ENCODE results near the gene DNASE2B. TPM values are rescaled to one million over a fixed set of nuclear protein-coding genes. Genes with fewer than 3 reads are reported as not detected.

Gene DNASE2B
- total RNA-seq, 1 donor from 2014 or later = not detected

DNA sequence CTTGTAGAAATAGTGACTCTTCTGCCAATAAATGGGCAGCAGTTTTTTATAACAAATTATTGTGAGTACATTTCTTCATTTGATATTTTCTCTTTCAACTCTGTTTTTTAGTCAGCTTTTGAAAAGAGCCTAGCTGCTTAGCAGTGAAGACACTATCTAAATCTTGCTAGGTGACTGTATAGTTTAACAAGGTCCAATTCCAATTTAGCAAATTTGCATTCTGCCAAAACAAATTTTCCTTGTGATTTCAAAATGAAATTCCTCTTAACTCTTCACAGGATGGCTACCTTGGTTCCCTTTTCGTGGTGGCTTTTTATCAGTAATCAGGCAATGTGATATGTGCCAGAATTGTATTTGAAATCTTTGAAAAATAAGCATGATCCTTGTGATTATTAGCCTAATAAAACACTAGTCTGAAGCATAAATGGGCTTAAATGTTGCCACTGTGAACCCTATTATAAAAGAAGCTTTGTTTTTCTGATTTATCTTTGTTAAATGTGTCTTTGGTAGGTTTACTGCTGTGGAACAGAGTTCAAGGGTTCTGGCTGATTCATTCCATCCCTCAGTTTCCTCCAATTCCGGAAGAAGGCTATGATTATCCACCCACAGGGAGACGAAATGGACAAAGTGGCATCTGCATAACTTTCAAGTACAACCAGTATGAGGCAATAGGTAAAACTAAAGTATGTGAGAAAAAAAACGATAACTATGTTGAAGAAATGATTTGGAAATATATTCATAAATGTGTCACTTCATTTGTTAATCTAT, 12.2 kb downstream of the DNASE2B start:
- DNase-seq (ENCODE audit: extremely low read depth, low read depth, low spot score) = no peak

DNA sequence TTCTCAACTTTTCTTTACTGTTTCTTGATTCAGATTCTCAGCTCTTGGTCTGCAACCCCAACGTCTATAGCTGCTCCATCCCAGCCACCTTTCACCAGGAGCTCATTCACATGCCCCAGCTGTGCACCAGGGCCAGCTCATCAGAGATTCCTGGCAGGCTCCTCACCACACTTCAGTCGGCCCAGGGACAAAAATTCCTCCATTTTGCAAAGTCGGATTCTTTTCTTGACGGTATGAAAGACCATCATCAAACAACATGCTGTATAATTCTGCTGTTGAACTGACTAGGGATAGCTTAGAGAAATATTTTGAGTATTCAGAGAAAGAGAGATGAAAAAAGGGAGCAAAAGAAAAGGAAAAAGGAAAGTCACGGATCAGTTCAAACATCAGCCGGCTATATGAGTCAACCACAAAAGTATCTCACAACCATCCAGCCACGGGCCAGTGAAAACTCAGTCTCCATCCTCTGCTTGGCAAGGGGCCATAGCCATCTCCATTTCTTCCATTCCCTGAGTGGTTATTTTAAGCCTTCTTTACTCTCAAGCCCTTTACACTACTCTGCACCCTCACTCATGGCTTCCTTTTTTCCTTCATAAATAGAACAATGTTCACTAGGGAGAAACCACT, 14.1 kb downstream of the DNASE2B start:
- DNase-seq (ENCODE audit: extremely low read depth, low read depth, low spot score) = no peak

DNA sequence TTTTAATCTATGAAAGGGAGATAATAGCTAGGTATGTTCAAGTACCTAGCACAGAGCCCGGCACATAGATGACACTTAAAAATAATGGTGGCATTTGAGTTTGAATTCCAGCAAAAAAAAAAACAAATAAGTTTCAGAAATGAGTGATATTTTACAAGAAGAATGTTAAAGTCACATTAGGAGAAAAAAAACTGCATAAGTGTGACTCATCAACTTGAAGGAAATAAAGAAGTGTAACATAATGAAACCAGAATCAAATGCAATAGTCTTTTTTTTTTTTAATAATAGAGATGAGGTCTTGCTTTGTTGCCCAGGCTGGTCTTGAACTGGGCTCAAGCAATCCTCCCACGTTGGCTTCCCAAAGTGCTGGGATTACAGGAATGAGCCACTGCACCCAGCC, 17.1 kb downstream of the DNASE2B start:
- no peak for DNase-seq (ENCODE audit: extremely low read depth, low read depth, low spot score)

DNA sequence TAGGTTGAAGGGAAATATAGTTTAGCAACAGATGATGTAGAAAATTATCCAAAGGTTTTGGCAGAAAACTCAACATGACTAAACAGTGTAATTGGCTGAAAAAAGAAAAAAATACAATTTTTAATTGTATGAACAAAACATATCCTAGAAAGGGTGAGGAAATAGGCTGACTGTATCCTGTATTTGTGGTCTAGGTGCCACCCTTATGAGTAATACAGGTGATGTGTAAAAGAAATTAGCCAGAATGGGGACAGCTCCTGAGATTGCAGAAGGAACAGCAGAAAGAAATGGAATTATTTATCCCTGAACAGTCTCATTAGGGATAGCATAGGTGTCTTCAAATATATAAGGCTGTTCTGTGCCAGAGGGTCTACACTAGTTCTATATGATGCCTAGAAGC, 24.6 kb downstream of the DNASE2B start:
- no peak for DNase-seq (ENCODE audit: extremely low read depth, low read depth, low spot score)

- DNase-seq (ENCODE audit: extremely low read depth, low read depth, low spot score) = no peak
Observed at GRCh38 chr1:84424513-84425149, 26.3 kb downstream of the DNASE2B start.

DNA sequence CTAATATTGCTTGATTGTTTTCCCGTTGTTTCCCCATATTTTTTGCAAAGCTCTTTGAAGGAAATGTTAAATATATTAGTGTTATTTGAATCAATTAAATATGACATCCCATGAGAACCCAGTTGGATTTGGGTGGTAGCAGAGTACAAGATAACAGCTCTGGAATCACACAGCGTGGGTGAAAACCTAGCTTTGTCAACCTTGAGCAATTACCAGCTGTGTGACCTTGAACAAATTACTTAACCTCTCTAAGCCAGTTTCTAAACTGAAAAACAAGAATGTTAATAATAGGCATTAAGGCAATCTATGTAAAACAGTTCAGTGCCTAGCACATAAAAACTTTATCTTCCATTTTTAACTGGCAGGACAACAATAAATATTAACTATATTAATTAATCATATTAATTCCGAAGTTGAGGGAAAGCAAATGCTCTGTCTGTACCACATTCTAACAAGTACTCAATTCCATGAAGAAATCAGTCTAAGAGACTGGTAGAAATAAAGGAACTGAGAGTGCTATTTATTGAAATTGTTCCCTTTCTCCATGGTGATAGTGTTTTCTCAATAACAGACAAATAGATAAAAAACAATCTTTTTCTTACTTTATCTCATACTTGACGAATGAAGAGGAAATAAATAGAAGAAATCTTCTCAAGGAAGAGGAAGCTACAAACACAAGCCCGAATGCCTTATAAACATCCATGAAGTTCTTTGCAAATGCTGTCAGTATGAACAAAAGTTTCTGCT, 27.0 kb downstream of the DNASE2B start:
- no peak for DNase-seq (ENCODE audit: extremely low read depth, low read depth, low spot score)

DNA sequence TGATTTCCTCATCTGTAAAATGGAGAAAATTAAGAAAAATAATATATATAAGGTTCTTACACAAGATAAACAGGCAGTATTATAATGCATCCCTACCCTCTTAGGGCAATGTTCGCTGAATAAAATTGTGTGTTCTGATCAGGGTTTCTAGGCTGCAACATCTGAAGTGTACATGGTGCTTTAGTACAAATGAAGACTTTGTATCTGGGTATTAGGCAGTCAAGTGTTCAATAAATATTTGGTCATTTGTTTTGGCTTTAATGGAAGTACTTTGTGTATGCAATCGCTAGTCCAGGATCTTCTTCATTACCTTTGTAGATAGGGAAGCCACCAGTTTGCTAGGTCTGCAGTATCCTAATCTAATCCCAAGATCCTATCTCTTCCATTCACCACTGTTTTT, 28.1 kb downstream of the DNASE2B start:
- no peak for DNase-seq (ENCODE audit: extremely low read depth, low read depth, low spot score)

- DNase-seq (ENCODE audit: extremely low read depth, low read depth, low spot score) = no peak
Observed at GRCh38 chr1:84427250-84428188, 29.2 kb downstream of the DNASE2B start.

DNA sequence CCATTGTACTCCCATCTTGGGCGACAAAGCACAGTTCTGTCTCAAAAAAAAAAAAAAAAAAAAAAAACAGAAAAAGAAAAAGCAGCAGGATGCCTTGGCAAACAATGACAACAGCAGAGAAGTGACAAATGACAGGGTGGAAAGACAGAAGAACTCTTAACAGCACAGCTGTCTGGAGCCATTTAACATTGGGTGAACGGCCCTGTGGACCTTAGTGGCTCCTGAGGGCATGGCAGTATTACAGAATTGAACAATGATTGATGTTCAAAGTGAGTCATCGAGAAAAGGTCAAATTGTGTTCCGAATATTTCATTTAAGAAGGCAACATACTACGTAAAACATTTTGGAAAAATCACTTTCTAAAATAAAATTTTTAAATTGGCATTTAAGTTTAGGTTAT, 30.0 kb downstream of the DNASE2B start:
- DNase-seq (ENCODE audit: extremely low read depth, low read depth, low spot score) = no peak

- DNase-seq (ENCODE audit: extremely low read depth, low read depth, low spot score) = no peak
Observed at GRCh38 chr1:84429231-84429630, 30.9 kb downstream of the DNASE2B start.

DNA sequence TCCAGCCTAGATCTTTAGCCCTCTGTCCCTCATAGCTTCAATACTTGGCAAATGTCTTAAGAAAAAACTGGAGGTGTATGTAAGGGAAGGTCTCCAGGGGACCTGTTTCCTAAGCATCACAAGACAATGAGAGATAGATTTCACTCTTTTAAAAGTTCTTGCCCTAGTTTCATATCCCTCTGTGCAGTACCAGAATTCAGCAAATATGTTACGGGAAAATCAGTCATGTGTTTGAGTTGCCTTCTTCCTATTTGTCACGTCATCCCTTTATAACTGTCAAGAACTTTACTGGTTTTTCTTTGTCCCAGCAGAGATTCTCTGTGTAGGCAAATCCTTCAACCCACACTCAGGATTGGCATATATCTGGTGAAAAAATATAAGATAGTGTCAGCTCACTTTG, 32.3 kb downstream of the DNASE2B start:
- DNase-seq (ENCODE audit: extremely low read depth, low read depth, low spot score) = no peak

DNA sequence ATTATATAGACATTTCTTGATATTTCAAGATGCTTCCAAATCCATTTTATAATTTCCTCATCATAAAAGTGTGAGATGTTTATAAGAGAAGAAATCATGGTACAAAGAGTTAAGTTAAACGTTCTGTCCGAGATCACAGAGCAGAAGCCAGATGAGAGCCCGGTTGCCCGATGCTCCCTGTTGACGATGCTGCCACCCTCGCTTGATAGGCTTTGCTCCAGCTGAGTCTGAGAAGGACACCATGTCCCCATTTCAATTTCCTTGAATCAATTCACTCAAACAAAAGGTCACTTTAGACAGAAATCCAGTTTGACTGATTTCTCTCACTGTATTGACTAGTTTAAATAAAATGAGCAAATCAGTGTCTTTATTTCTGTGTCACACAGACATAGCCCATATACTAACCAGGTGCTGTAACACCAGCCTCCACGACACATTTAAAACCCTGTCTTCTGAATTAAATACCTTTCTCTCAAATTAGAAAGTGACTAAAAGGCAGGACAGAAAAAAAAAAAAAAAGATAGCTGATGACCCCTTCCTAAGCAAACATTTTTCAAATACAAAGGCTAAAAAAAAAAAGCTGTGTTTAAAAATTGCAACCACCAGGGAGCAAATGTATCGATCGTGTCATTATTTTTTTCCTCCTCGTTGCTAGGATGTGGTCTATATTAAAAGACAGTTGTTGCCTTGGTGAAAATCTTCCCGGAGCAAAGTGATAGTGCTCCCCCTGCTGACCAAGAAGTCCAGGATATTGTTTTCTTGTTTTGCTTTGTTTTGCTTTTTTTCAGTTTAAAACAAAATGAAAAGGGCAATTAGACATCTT, 35.2 kb downstream of the DNASE2B start:
- DNase-seq (ENCODE audit: extremely low read depth, low read depth, low spot score) = peak; percentile 63

GRCh38 chr1:84434081-84434769, 35.9 kb downstream of the DNASE2B start:
- no peak for DNase-seq (ENCODE audit: extremely low read depth, low read depth, low spot score)

- DNase-seq (ENCODE audit: extremely low read depth, low read depth, low spot score) = no peak
Observed at GRCh38 chr1:84434801-84435549, 36.7 kb downstream of the DNASE2B start.

DNA sequence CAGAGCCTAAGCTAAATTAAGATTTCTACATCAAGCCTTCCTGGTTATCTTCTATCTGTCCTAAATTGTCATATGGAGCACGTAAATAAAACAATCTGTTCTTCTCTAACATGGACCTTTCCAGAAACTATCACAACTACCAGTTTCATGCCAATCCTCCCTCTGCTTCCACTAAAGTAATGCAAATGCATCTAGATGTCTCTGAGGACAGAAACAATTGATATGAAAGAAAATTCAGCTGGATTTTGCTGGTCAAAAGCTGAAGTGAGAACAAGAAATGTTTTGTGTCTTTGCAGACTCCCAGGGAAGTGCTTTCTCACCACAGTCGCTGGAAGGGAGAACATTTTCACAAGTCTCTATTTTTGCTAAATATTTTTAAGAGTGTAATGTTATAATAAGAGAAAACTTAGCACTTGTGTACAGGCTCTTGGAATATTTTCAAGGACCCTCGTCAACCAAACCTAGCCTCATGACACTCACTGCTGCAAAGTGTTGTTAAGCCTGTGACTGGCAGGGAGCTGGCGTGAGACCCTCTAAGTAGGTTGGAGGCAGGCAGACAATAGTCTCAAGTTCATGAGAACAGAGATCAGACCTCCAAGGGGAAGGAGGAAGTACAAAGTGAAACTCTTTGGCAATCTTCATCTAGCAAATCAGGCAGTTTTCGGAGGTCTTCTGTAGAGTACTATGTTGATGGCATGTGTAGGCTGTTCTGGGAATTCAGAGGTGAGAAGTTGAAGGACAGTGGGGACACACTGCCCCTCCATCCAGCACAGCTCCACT, 38.8 kb downstream of the DNASE2B start:
- no peak for DNase-seq (ENCODE audit: extremely low read depth, low read depth, low spot score)

DNA sequence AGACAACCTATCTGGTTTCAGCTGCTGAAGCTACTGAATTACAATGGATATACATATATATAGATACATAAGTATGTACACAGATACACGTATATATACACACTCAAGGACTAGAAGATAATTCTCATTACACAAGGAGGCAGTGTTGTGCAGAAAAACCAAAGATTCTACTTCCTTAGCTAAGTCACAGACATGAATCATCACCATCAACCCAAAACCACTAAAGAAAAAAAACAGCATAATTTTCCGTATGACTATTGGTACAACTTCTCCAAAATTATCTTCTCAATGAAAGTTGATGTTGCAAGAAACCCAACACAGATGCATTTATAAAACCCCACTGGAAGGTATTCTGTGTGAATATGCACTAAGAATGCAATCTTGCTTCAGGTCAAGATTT, 44.0 kb downstream of the DNASE2B start:
- DNase-seq (ENCODE audit: extremely low read depth, low read depth, low spot score) = peak; percentile 72
